CD4-positive, alpha-beta T cell treated with Interleukin-6 for 4 hours (primary cell): Measurements from ENCODE around the gene ABCG4.
"Not testable (repeated sequence)": the region's sequence is repeated elsewhere in the genome, so short reads cannot be mapped to it uniquely, and the experiment has no call there.

Experiments used
- DNase-seq: peaks from one replicate; pipeline ENCODE4 v3.0.0-alpha.2; 2020; ENCODE audit warnings: mixed read lengths

The ABCG4 gene

GRCh38 chr11:119185981-119186634 lies 37.3 kb downstream of the ABCG4 start:
- no peak for DNase-seq

GRCh38 chr11:119187123-119187892 lies 38.5 kb downstream of the ABCG4 start:
- no peak for DNase-seq

GRCh38 chr11:119188067-119188466 lies 39.2 kb downstream of the ABCG4 start:
- DNase-seq: no peak

GRCh38 chr11:119188887-119189286 lies 40.0 kb downstream of the ABCG4 start:
- DNase-seq: no peak

- DNase-seq: no peak
Measured at GRCh38 chr11:119189393-119189792, 40.5 kb downstream of the ABCG4 start.

GRCh38 chr11:119190531-119190930 lies 41.7 kb downstream of the ABCG4 start:
- no peak for DNase-seq

- not testable (repeated sequence) for DNase-seq
Measured at GRCh38 chr11:119191265-119191664, 42.4 kb downstream of the ABCG4 start.

GRCh38 chr11:119192111-119192510 lies 43.3 kb downstream of the ABCG4 start:
- no peak for DNase-seq

GRCh38 chr11:119193001-119193400 lies 44.1 kb downstream of the ABCG4 start:
- DNase-seq: no peak

GRCh38 chr11:119193626-119194025 lies 44.8 kb downstream of the ABCG4 start:
- DNase-seq: no peak

GRCh38 chr11:119194811-119195440 lies 46.1 kb downstream of the ABCG4 start:
- DNase-seq: no peak

GRCh38 chr11:119195680-119196079 lies 46.8 kb downstream of the ABCG4 start:
- no peak for DNase-seq

GRCh38 chr11:119196833-119197483 lies 48.1 kb downstream of the ABCG4 start:
- DNase-seq: peak; percentile 80

- no peak for DNase-seq
Measured at GRCh38 chr11:119198925-119199324, 50.1 kb downstream of the ABCG4 start.

- DNase-seq: not testable (repeated sequence)
Measured at GRCh38 chr11:119201236-119201635, 52.4 kb downstream of the ABCG4 start.

GRCh38 chr11:119202554-119202953 lies 53.7 kb downstream of the ABCG4 start:
- no peak for DNase-seq

- DNase-seq: no peak
Measured at GRCh38 chr11:119204066-119204465, 55.2 kb downstream of the ABCG4 start.

GRCh38 chr11:119205080-119205479 lies 56.2 kb downstream of the ABCG4 start:
- no peak for DNase-seq

- DNase-seq: peak; percentile 96
Measured at GRCh38 chr11:119205574-119206510, 57.0 kb downstream of the ABCG4 start, which contains the start of gene CBL. Gene CBL, plus strand, starts transcription at chr11:119206339. Its CDS starts 79 bp downstream, at chr11:119206418.

- peak; percentile 63 for DNase-seq
Measured at GRCh38 chr11:119206511-119207414, 57.9 kb downstream of the ABCG4 start.

- DNase-seq: no peak
Measured at GRCh38 chr11:119207415-119207960, 58.6 kb downstream of the ABCG4 start.
